Activated CD8-positive, alpha-beta memory T cell treated with anti-CD3 and anti-CD28 coated beads for 24 hours (primary cell): Measurements from ENCODE around the gene FOXE1.
A peak's percentile ranks its signal among the peaks of the same experiment; 100 is the strongest.

Source experiments
- DNase-seq: peaks from one replicate; pipeline ENCODE4 v3.0.0-alpha.2; 2020

Gene FOXE1

GRCh38 chr9:97868859-97869258 is 15.8 kb downstream of the FOXE1 start:
- DNase-seq, result no peak

- no peak for DNase-seq
These were observed 20.4 kb downstream of the FOXE1 start for GRCh38 chr9:97873425-97873824.

DNA sequence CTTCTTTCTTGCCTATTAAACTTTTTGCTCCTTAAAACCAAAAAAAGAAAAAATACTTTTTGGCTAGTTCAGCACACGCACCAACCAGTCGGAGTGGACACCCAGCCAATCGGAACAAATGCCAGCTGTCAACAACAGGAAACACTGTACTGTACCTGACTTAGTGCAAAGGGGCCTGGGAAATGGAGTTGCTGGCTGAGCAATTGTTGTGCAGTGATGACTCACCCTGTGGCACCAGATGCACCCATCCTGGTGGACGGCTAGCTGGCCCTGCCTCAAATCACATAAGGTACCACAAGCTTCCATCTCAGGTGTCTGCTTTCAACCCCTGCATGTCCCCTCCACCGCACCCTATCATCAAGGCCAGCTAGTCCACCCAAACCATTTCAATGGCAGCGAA is 20.9 kb downstream of the FOXE1 start:
- no peak for DNase-seq

DNA sequence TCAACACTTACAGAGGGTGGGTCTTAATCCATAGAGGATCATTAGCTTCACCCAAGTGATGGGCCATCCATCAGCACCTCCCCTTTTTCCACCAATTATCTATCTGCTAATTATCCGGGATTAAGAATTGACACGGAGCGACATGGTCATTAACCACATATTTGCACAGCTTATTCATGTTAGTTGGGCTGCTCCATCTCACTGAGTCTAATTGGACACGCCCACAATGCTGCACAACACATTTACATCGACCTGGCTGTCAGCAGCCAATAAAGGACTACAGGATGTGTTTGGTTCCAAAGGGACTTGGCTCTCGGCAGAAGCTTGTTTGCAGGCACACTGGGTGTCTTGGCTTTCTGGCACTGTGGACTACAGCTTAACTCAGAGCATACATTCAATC is 21.6 kb downstream of the FOXE1 start:
- DNase-seq, result no peak

- DNase-seq, result no peak
These were observed 22.1 kb downstream of the FOXE1 start for GRCh38 chr9:97875111-97875510.

- no peak for DNase-seq
These were observed 23.0 kb downstream of the FOXE1 start for GRCh38 chr9:97876061-97876460.

DNA sequence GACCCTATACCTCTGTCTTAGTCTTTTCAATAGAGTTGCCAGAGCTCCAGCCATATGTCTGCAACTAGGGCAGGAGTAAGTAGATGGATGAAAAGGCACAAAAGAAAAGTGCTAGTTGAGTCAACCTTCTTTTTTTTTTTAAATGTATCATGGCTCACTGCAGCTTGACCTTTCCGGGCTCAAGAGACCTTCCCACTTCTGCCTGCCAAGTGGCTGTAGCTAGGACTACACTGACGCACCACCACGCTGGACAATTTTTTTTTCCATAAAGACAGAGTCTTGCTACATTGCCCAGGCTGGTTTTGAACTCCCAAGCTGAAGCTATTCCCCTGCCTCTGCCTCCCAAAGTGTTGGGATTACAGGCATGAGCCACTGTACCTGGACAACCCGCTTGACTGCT is 27.3 kb downstream of the FOXE1 start:
- DNase-seq, result no peak

GRCh38 chr9:97889941-97890887 is 37.2 kb downstream of the FOXE1 start:
- DNase-seq, result peak; percentile 83

DNA sequence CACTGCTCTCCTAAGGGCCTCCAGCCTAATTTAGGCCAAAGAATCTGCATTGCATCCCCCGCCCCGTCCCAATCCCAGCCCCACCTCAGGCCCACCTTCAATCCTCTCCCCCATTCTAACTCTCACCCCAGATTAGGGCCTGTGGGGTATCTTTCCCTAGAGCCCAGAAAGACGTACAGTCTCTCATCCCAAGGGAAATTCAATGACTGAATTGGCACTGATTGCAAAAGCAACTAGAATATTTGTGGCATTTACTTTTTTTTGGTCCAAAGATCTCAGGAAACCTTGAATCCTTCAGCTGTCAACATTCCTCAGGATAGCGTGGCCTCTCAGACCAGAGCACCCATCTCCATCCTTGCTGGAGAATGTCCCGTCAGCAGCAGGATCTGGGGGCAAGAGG is 38.7 kb downstream of the FOXE1 start:
- no peak for DNase-seq

GRCh38 chr9:97892421-97892820 is 39.4 kb downstream of the FOXE1 start:
- no peak for DNase-seq

GRCh38 chr9:97895211-97895610 is 42.2 kb downstream of the FOXE1 start:
- no peak for DNase-seq

DNA sequence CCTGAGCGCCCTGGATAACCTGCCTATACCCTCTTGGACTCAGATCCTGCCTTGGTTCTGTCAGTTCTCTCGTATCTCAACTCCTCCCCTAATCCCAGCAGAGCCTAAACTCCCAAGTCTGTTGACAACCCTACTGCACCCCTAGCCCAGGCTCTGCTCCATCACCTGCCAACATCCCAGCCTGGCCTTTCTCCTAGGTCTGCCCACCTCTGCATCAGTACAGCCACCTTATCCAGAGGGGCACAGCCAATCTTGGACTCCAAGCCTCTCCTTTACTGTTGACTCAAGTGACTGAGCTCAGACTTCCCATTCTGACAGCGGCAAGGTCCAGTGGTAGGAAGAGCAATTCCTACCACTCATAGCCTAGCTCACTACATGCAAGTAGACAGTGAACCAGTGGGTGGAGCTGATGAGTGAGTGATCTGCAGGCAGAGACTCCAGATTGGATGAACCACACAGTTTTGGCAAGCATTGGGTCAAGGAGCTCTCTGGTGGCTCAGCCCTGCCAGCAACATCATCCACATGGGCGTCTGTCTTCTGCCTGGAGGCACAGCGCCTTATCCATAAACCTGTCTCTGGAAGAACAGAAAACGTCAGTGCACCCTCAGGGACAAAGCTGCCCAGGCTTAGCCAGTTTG is 42.8 kb downstream of the FOXE1 start:
- no peak for DNase-seq

- no peak for DNase-seq
These were observed 47.2 kb downstream of the FOXE1 start for GRCh38 chr9:97900103-97900737.

DNA sequence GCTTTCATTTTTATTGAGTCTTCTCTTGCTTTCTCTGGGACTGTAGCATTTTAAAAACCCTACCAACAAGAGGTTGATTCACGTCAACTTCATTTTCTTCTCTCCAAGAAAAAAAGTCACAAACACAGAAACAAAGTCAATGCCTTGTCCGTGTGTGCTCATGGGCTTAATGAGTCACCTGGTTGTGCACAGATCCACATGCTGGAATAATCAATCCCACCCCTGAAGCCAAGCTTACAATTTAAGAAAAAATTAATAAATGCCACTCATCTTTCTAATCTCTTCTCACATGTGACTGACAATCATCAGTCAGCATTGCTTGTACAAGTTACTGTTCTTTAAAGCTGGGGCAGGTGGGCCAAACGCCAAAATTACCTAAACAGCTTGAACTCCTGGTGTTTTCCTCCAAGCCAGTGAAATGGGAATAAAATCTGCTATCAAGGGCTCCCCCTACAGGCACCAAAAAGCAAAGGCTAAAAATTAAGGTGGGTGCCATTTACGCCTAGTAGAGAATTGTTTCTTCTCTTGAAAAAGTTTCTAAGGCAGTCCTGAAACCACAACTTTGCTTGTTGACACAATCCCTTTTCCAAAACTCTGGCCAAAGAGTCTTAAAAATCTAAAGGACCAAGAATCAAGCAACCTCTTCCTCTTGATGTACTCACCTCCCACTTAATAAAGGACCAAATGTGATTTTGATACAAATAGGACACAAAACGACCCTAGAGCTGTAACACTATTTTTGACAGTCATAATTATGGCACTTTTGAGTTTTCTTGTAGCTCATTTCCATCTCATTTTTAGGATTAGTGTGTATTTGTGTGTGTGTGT is 47.9 kb downstream of the FOXE1 start:
- DNase-seq, result no peak

DNA sequence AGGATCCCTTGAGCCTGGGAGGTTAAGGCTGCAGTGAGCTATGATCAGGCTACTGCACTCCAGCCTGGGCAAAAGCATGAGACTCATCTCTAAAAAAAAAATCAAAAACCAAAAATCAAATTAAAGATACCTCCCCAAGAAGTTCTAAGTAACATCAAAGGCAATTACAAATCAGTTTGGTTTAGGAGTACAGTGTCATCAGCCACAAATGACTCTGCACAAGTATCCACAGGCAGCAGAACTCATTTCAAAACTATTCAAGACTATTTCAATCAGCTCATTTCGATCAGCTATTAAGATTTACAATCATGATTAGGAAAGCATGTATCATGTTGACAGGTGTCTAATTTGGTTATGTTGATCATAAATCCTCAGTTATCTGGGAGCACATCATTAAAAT is 50.2 kb downstream of the FOXE1 start:
- DNase-seq, result no peak

- no peak for DNase-seq
These were observed 51.7 kb downstream of the FOXE1 start for GRCh38 chr9:97904725-97905124.

GRCh38 chr9:97905228-97905627 is 52.2 kb downstream of the FOXE1 start:
- no peak for DNase-seq
